Lower leg skin (tissue), 4 donors: ENCODE data around the gene TMEM114. TPM values are rescaled to one million over a fixed set of nuclear protein-coding genes. Genes with fewer than 3 reads are reported as not detected.

Experiments
- DNase-seq, 2 donors: peaks; one replicate each; pipeline ENCODE4 v3.0.0-alpha.2; 2019; ENCODE audit warnings: low spot score in 2 of 2
- H3K4me3 ChIP-seq: fragments of 200-600 bp; sonication (generic); 2 replicates; pipeline ENCODE4 v1.5.1; 2017; ENCODE audit warnings: mild to moderate bottlenecking, low read depth; ENCODE audit not compliant: poor library complexity, severe bottlenecking
- POLR2A ChIP-seq, 2 donors: fragments of 450-650 bp; IDR thresholded peaks; one replicate each; pipeline ENCODE4 v1.6.1; 2016 to 2017; ENCODE audit warnings: antibody characterized with exemption in 2 of 2, mild to moderate bottlenecking in 1 of 2, moderate library complexity in 1 of 2
- WGBS, 2 donors: methylation state at CpG; one replicate each; pipeline ENCODE4 v1.1.5; 2018; 5-methylcytosine and 5-hydroxymethylcytosine counted together
- intact Hi-C: fragments of 100-400 bp; cut with DNase I; formaldehyde crosslinking; loops from one replicate; pipeline ENCODE4 v1.15.0; 2023; ENCODE audit warnings: low total_unique reads
- total RNA-seq, 4 donors: library from RNA; depleted of rRNA; stranded (reverse); fragments of >200 nt; gene quantifications; one replicate each; pipeline ENCODE4 v1.1.0, GENCODE V29; 2016
- TF ChIP-seq, protein P1 (sequence below), 3 donors: fragments of 450-650 bp; IDR thresholded peaks; one replicate each; pipeline ENCODE4 v1.5.1; 2016; ENCODE audit warnings: antibody characterized with exemption in 3 of 3, mild to moderate bottlenecking in 3 of 3, moderate library complexity in 2 of 3

TMEM114 gene
- total RNA-seq, 4 donors from 2014 or later, result not detected

DNA sequence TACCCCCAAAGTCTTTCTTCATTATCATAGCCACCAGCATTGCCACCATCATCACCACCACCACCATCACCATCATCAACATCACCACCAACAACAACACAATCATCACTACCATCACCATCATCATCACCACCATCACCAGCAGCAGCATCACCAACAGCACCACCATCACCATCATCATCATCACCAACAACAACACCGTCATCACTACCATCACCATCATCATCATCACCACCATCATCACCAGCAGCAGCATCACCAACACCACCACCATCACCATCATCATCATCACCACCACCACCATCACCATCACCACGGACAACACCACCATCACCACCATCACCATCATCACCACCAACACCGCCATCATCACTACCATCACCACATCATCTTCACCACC lies 500 bp upstream of the TMEM114 start:
- TF ChIP-seq, protein P1, sequence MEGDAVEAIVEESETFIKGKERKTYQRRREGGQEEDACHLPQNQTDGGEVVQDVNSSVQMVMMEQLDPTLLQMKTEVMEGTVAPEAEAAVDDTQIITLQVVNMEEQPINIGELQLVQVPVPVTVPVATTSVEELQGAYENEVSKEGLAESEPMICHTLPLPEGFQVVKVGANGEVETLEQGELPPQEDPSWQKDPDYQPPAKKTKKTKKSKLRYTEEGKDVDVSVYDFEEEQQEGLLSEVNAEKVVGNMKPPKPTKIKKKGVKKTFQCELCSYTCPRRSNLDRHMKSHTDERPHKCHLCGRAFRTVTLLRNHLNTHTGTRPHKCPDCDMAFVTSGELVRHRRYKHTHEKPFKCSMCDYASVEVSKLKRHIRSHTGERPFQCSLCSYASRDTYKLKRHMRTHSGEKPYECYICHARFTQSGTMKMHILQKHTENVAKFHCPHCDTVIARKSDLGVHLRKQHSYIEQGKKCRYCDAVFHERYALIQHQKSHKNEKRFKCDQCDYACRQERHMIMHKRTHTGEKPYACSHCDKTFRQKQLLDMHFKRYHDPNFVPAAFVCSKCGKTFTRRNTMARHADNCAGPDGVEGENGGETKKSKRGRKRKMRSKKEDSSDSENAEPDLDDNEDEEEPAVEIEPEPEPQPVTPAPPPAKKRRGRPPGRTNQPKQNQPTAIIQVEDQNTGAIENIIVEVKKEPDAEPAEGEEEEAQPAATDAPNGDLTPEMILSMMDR (IDR thresholded peaks at IDR 0.05), result no peak
- no peak for TF ChIP-seq POLR2A (IDR thresholded peaks at IDR 0.05)
- DNase-seq, result no peak
- H3K4me3 ChIP-seq, result no peak overlapping the region
- 96% methylated on average over 3 of the region's 3 CpGs for WGBS, 2 donors
- intact Hi-C loops, result no loop called here

DNA sequence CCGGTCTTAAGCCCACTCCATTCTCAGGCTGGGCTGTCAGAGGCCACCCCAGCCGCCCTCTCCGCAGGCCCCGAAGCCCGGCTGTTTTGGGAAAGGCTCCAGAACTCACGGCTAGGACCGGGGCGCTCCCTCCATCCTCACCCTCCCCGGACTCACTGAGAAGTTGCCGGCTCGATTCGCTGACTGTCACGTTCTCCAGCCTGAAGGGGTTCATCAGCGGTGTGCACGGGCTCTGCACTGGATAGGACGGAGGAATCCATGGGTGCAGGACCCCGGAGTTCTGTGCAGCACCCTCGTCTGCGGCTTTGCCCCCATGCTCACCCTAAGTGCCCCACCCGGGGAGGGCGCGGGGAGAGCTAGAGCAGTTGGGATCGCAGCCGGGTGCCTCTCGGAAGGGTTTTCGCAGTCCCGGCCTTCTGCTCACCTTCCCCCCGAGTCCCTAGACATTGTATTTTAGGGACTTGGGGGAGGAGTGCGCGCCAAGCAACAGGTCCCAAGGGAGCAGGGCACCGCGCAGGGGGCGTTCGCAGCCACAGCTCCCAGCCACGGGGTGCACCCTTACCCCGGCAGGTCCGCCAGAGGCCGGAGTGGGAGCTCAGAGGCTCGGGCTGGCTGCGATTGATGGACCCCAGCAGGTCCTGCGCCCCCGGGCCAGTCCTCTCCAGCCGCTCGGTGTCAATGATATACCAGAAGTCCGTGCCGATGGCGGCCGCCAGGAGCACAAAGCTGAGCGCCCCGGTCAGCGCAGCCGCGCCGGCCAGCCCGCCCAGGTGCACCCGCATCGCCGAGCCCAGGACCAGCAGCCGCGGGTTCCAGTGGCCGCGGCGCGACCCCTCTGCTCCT lies 1.0 kb downstream of the TMEM114 start:
- TF ChIP-seq, protein P1 (IDR thresholded peaks at IDR 0.05), result no peak
- TF ChIP-seq POLR2A (IDR thresholded peaks at IDR 0.05), result no peak
- no peak overlapping the region for H3K4me3 ChIP-seq
- DNase-seq, result no peak
- WGBS, 2 donors, result 0 to 1% methylated on average over 21 to 22 of the region's 64 CpGs
- intact Hi-C loops, result no loop called here

DNA sequence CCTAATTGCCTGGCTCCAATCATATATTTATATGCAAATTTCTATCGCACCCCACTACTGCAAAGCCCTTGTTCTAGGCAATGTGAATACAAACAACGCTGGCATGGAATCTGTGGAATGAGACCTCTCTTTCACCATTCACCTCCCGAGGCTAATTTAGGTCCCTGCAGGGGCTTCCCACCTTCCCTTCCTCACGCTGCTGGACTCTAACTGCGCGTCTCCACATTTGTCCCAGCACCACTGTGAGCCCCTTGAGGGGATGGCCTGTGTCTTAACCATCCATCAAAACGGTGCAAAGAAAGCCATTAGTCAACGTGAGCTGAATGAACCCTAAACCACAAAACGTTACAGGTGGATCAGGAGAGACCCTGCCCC lies 1.6 kb downstream of the TMEM114 start:
- intact Hi-C loops, result no loop called here
- no peak overlapping the region for H3K4me3 ChIP-seq
- 2 to 12% methylated on average over 9 of the region's 9 CpGs for WGBS, 2 donors
- TF ChIP-seq POLR2A (IDR thresholded peaks at IDR 0.05), result no peak
- TF ChIP-seq, protein P1 (IDR thresholded peaks at IDR 0.05), result no peak
- DNase-seq, result no peak

DNA sequence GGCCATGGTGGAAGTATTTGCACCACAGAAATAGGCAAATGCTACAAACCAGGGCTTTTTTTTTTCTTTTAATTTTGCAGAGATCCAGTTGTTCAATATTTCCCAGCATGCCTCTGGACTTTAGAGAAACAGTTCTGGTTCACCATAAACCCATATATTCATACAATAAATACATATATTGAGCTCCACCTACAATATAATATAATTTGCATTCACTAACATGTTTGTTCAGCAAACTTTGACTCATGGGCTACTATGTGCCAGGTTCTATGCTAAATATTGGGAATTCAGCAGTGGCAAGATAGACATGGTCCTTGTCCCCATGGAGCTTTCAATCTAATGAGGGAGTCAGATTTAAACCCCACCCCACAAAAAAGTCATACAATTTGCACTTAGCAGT lies 3.2 kb downstream of the TMEM114 start:
- TF ChIP-seq POLR2A (IDR thresholded peaks at IDR 0.05), result no peak
- intact Hi-C loops, result no loop called here

DNA sequence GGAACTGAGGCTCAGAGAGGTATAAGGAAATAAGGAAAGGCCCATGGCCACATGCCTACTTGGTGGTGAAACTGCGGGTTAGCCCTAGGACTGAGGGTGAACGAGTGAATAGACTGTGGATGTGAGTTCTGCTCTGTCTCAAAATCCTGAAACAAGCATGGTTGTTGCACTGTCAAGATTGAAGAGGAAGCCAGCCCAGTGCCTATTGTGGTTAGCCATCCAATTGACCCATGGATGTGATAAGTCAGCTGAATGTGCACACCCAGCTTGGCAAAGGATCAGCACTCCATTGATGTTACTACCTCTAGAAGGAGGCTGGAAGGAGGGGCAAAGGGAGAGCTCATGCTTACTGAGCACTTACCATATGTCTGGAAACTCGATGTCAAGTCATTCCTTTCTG lies 4.5 kb downstream of the TMEM114 start:
- 88 to 90% methylated on average over 3 of the region's 3 CpGs for WGBS, 2 donors
- DNase-seq, result no peak
- intact Hi-C loops, result no loop called here
- no peak overlapping the region for H3K4me3 ChIP-seq
- TF ChIP-seq POLR2A (IDR thresholded peaks at IDR 0.05), result no peak
- TF ChIP-seq, protein P1 (IDR thresholded peaks at IDR 0.05), result no peak

More for the DNA sequence above, 3.2 kb downstream of the TMEM114 start:
- H3K4me3 ChIP-seq, result no peak overlapping the region
- DNase-seq, result no peak

DNA sequence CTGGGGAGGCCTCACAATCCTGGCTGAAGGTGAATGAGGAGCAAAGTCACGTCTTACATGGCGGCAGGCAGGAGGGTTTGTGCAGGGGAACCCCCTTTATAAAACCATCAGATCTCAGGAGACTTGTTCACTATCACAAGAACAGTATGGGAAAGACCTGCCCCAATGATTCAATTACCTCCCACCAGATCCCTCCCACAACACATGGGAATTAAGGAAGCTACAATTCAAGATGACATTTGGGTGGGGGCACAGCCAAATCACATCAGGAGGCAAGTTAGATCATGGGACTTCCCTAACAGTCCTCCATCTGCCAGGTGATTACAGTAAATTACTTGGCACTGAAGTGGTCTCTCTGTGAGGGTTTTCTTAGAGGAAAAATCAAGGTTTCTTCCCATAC lies 5.3 kb downstream of the TMEM114 start:
- no peak for TF ChIP-seq POLR2A (IDR thresholded peaks at IDR 0.05)
- TF ChIP-seq, protein P1 (IDR thresholded peaks at IDR 0.05), result no peak
- no peak for DNase-seq
- intact Hi-C loops, result no loop called here
- 55 to 57% methylated on average over 2 of the region's 2 CpGs for WGBS, 2 donors
- H3K4me3 ChIP-seq, result no peak overlapping the region
